H9 (cell line): Measurements from ENCODE around the gene COA6. TPM values are rescaled to one million over a fixed set of nuclear protein-coding genes. Genes with fewer than 3 reads are reported as not detected.

Experiments used
- DNase-seq: peaks from one replicate; pipeline ENCODE4 v3.0.0-alpha.2; 2017
- H2AFZ ChIP-seq: one replicate; pipeline ENCODE4 v1.6.1; 2013; ENCODE audit warnings: mild to moderate bottlenecking, low read length, control low read depth, moderate library complexity
- H2AK5ac ChIP-seq: 2 replicates; pipeline ENCODE4 v1.6.1; 2013; ENCODE audit warnings: low read length, control low read depth, mixed read lengths; ENCODE audit not compliant: insufficient read length
- H2BK120ac ChIP-seq: one replicate; pipeline ENCODE4 v1.6.1; 2013; ENCODE audit warnings: low read depth, mild to moderate bottlenecking, low read length, control low read depth, inconsistent platforms; ENCODE audit not compliant: poor library complexity, severe bottlenecking
- H2BK12ac ChIP-seq: 2 replicates; pipeline ENCODE4 v1.6.1; 2013; ENCODE audit warnings: low read length, control low read depth, mixed read lengths, low read depth; ENCODE audit not compliant: insufficient read length
- H2BK15ac ChIP-seq: 2 replicates; pipeline ENCODE4 v1.6.1; 2013; ENCODE audit warnings: low read depth, low read length, control low read depth
- H2BK20ac ChIP-seq: one replicate; pipeline ENCODE4 v1.6.1; 2013; ENCODE audit warnings: low read depth, mild to moderate bottlenecking, low read length, control low read depth, inconsistent platforms; ENCODE audit not compliant: poor library complexity, severe bottlenecking
- H2BK5ac ChIP-seq: 2 replicates; pipeline ENCODE4 v1.6.1; 2013; ENCODE audit warnings: low read length, control low read depth, mixed read lengths; ENCODE audit not compliant: insufficient read length
- H3K14ac ChIP-seq: 2 replicates; pipeline ENCODE4 v1.6.1; 2013; ENCODE audit warnings: low read length, control low read depth; ENCODE audit not compliant: insufficient read depth
- H3K18ac ChIP-seq: 2 replicates; pipeline ENCODE4 v1.6.1; 2013; ENCODE audit warnings: low read depth, mild to moderate bottlenecking, mixed read lengths, low read length, control low read depth; ENCODE audit not compliant: insufficient read length
- H3K23ac ChIP-seq: 2 replicates; pipeline ENCODE4 v1.6.1; 2013; ENCODE audit warnings: low read length, control low read depth, mixed read lengths, low read depth; ENCODE audit not compliant: insufficient read length
- H3K23me2 ChIP-seq: 2 replicates; pipeline ENCODE4 v1.6.1; 2013; ENCODE audit warnings: low read depth, mild to moderate bottlenecking, mixed read lengths, low read length, control low read depth; ENCODE audit not compliant: insufficient read length, poor library complexity, severe bottlenecking
- H3K27ac ChIP-seq: 2 replicates; pipeline ENCODE4 v1.5.1; 2013; ENCODE audit warnings: low read length, control low read depth, mixed read lengths, low read depth; ENCODE audit not compliant: insufficient read length
- H3K27me3 ChIP-seq: 2 replicates; pipeline ENCODE4 v1.6.1; 2013; ENCODE audit warnings: low read length, control low read depth, inconsistent platforms; ENCODE audit not compliant: insufficient read depth
- H3K4ac ChIP-seq: 2 replicates; pipeline ENCODE4 v1.6.1; 2013; ENCODE audit warnings: low read depth, mild to moderate bottlenecking, control low read depth, inconsistent platforms, low read length, moderate library complexity
- H3K4me1 ChIP-seq: 2 replicates; pipeline ENCODE4 v1.6.1; 2013; ENCODE audit warnings: low read length, control low read depth, inconsistent platforms; ENCODE audit not compliant: insufficient read depth
- H3K4me2 ChIP-seq: 2 replicates; pipeline ENCODE4 v1.6.1; 2013; ENCODE audit warnings: low read length, control low read depth, mixed read lengths; ENCODE audit not compliant: insufficient read length, insufficient read depth
- H3K56ac ChIP-seq: 2 replicates; pipeline ENCODE4 v1.6.1; 2013; ENCODE audit warnings: low read depth, mild to moderate bottlenecking, mixed read lengths, low read length, control low read depth; ENCODE audit not compliant: insufficient read length
- H3K79me1 ChIP-seq: 2 replicates; pipeline ENCODE4 v1.6.1; 2013; ENCODE audit warnings: low read depth, mild to moderate bottlenecking, moderate library complexity, low read length, control low read depth, inconsistent platforms; ENCODE audit not compliant: insufficient read depth, poor library complexity, severe bottlenecking
- H3K79me2 ChIP-seq: 2 replicates; pipeline ENCODE4 v1.6.1; 2013; ENCODE audit warnings: low read length, control low read depth, inconsistent platforms; ENCODE audit not compliant: insufficient read depth
- H3K9ac ChIP-seq: 2 replicates; pipeline ENCODE4 v1.6.1; 2013; ENCODE audit warnings: low read length, control low read depth, mixed read lengths; ENCODE audit not compliant: insufficient read length; ENCODE audit errors: extremely low read depth
- H3K9me3 ChIP-seq: one replicate; pipeline ENCODE4 v1.6.1; 2013; ENCODE audit warnings: low read depth, low read length, inconsistent platforms; ENCODE audit not compliant: control insufficient read depth
- H3T11ph ChIP-seq: one replicate; pipeline ENCODE4 v1.6.1; 2013; ENCODE audit warnings: mild to moderate bottlenecking, low read length, control low read depth, inconsistent platforms
- H4K20me1 ChIP-seq: one replicate; pipeline ENCODE4 v1.6.1; 2013; ENCODE audit not compliant: control insufficient read depth, insufficient read length, insufficient read depth
- H4K5ac ChIP-seq: 2 replicates; pipeline ENCODE4 v1.6.1; 2013; ENCODE audit warnings: low read depth, mild to moderate bottlenecking, mixed read lengths, low read length, control low read depth; ENCODE audit not compliant: insufficient read length
- H4K8ac ChIP-seq: replicated peaks from 2 replicates; pipeline ENCODE4 v1.6.1; 2013; ENCODE audit warnings: low read length, control low read depth, mixed read lengths, low read depth; ENCODE audit not compliant: insufficient read length
- H4K91ac ChIP-seq: 2 replicates; pipeline ENCODE4 v1.6.1; 2013; ENCODE audit warnings: low read depth, mild to moderate bottlenecking, moderate library complexity, mixed read lengths, low read length, control low read depth; ENCODE audit not compliant: insufficient read length
- H3K27ac Mint-ChIP-seq, 3 experiments: 2 replicates in 2 of 3; 3 replicates in 1 of 3; pipeline ENCODE4 v1.8.0; 2020 to 2021; ENCODE audit warnings: mixed read lengths in 3 of 3, mild to moderate bottlenecking in 1 of 3, moderate library complexity in 1 of 3
- H3K27me3 Mint-ChIP-seq: 2 replicates; pipeline ENCODE4 v1.8.0; 2021; ENCODE audit warnings: low read depth, mild to moderate bottlenecking, moderate library complexity, mixed read lengths
- H3K36me3 Mint-ChIP-seq, 3 experiments: 2 replicates in 2 of 3; 3 replicates in 1 of 3; pipeline ENCODE4 v1.8.0; 2020 to 2021; ENCODE audit warnings: low read depth in 3 of 3, mixed read lengths in 3 of 3; ENCODE audit not compliant: insufficient read depth in 1 of 3
- H3K4me1 Mint-ChIP-seq, 2 experiments: 2 replicates each; pipeline ENCODE4 v1.8.0; 2020; ENCODE audit warnings: mixed read lengths in 2 of 2
- H3K4me3 Mint-ChIP-seq, 2 experiments: 2 replicates in 1 of 2; 3 replicates in 1 of 2; pipeline ENCODE4 v1.8.0; 2020 to 2021; ENCODE audit warnings: mild to moderate bottlenecking in 2 of 2, mixed read lengths in 2 of 2, moderate library complexity in 1 of 2
- H3K9me3 Mint-ChIP-seq, 2 experiments: 2 replicates in 1 of 2; 3 replicates in 1 of 2; pipeline ENCODE4 v1.8.0; 2020; ENCODE audit warnings: mild to moderate bottlenecking in 2 of 2, mixed read lengths in 2 of 2, moderate library complexity in 1 of 2
- WGBS: extraction: QIAGEN DNeasy Blood & Tissue Kit; methylation state at CpG from one replicate; pipeline ENCODE4 v1.1.7; 2013; ENCODE audit warnings: missing lambda C conversion rate, low lambda C conversion rate, mixed read lengths; ENCODE audit not compliant: insufficient read length; ENCODE audit errors: extremely low coverage; 5-methylcytosine and 5-hydroxymethylcytosine counted together
- total RNA-seq: library from RNA; stranded (reverse); gene quantifications from 2 replicates; pipeline ENCODE4 v1.2.1, GENCODE V29; 2021
- TF ChIP-seq, protein P1 (sequence below): fragments of 200-600 bp; sonication (generic); conservative IDR thresholded peaks from 3 replicates; pipeline ENCODE4 v1.8.0; 2021; ENCODE audit warnings: antibody characterized with exemption, mild to moderate bottlenecking

COA6 gene
- total RNA-seq, 1 experiment from 2014 or later, result 42.3 TPM

DNA sequence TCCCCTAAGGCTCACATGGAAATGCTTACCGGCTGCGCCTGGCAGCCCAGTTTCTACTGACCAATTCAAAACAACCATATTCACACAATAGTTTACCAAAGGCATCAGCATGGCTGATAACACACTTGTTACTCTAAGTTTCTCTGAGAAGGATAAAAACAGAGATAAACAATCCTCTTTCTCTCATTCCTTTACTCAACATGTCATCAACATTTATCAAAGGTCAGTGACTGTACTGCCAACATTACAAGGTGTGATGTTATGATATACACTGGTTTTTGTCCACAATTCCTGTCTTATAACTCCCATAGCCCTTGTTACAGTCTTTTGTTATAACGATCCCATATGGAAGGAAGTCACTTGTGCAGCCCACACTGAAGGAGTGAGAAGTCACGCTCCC is 33.6 kb downstream of the COA6 start:
- H2AFZ ChIP-seq, result no peak overlapping the region
- H4K5ac ChIP-seq, result no peak overlapping the region
- no peak overlapping the region for H3K18ac ChIP-seq

More for the DNA sequence above, 33.6 kb downstream of the COA6 start:
- H3K36me3 Mint-ChIP-seq, result peaks cover 0 to 17% (median 13%) of the 10 kb centered on the region in 3 experiments; a peak in 4 of 7 replicates
- no peaks in the 10 kb centered on the region for H3K9me3 ChIP-seq
- H2AK5ac ChIP-seq, result no peak overlapping the region
- H3K27me3 ChIP-seq, result no peaks in the 10 kb centered on the region
- no peaks in the 10 kb centered on the region for H4K20me1 ChIP-seq
- no peak overlapping the region for H3K14ac ChIP-seq
- no peak overlapping the region for H4K8ac ChIP-seq
- H3K9ac ChIP-seq, result no peak overlapping the region
- no peak overlapping the region for H3K56ac ChIP-seq
- no peaks in the 10 kb centered on the region for H3K79me1 ChIP-seq
- H2BK5ac ChIP-seq, result no peak overlapping the region
- H3K27ac ChIP-seq, result no peak overlapping the region
- H2BK20ac ChIP-seq, result no peak overlapping the region
- no peak overlapping the region for H3K4me3 Mint-ChIP-seq
- H3K9me3 Mint-ChIP-seq, result no peaks in the 10 kb centered on the region
- H3K4ac ChIP-seq, result no peak overlapping the region
- no peaks in the 10 kb centered on the region; the same call in 1 of the 2 replicates for H3K27me3 Mint-ChIP-seq
- H3K4me1 Mint-ChIP-seq, result no peaks in the 10 kb centered on the region
- no peak overlapping the region for H4K91ac ChIP-seq
- H3K23ac ChIP-seq, result no peak overlapping the region
- H3K27ac Mint-ChIP-seq, result no peak overlapping the region
- H3K23me2 ChIP-seq, result no peaks in the 10 kb centered on the region
- no peak for DNase-seq
- no peaks in the 10 kb centered on the region for H3K4me1 ChIP-seq
- no peak overlapping the region for H2BK15ac ChIP-seq
- H3K4me2 ChIP-seq, result no peak overlapping the region
- TF ChIP-seq, protein P1, sequence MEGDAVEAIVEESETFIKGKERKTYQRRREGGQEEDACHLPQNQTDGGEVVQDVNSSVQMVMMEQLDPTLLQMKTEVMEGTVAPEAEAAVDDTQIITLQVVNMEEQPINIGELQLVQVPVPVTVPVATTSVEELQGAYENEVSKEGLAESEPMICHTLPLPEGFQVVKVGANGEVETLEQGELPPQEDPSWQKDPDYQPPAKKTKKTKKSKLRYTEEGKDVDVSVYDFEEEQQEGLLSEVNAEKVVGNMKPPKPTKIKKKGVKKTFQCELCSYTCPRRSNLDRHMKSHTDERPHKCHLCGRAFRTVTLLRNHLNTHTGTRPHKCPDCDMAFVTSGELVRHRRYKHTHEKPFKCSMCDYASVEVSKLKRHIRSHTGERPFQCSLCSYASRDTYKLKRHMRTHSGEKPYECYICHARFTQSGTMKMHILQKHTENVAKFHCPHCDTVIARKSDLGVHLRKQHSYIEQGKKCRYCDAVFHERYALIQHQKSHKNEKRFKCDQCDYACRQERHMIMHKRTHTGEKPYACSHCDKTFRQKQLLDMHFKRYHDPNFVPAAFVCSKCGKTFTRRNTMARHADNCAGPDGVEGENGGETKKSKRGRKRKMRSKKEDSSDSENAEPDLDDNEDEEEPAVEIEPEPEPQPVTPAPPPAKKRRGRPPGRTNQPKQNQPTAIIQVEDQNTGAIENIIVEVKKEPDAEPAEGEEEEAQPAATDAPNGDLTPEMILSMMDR, result no peak
- H3K79me2 ChIP-seq, result no peaks in the 10 kb centered on the region
- H3T11ph ChIP-seq, result no peak overlapping the region
- no CpG with 5 or more reads among the region's 4 CpGs for WGBS
- H2BK120ac ChIP-seq, result no peak overlapping the region
- H2BK12ac ChIP-seq, result no peak overlapping the region
